ENCODE data around the gene ADGRG6.

DNA sequence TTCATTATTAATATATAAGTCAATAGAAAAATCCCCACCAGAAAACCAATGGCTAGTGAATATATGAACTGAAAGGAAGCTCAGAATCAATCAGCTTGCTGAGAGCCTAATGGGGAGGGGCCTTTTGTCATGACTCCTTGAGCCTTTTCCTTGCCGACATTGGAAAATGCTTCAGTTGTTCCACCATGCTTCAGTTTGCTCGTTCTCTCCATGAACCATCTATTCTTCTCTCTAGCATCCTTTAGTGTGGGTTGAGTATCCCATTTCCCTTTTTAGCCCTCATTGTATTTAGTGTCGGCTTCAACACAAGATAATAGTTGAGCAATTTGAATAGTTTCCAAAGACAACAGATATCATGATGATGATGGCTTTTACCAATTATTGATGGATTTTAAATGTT, 139.9 kb downstream of the ADGRG6 start:
- TF ChIP-seq ZNF280D (tag by site-specific recombination; IDR thresholded peaks at IDR 0.05) (no peak), CTCF (tag by site-specific recombination; IDR thresholded peaks at IDR 0.05) (no peak), ZNF660 (tag by site-specific recombination; IDR thresholded peaks at IDR 0.05) (no peak), ZNF114 (tag by site-specific recombination; IDR thresholded peaks at IDR 0.05) (no peak), ZBTB1 (tag by site-specific recombination; IDR thresholded peaks at IDR 0.05) (no peak), ZNF626 (tag by site-specific recombination; IDR thresholded peaks at IDR 0.05) (no peak), BCL6B (tag by site-specific recombination; IDR thresholded peaks at IDR 0.05) (no peak), ZBTB8A (tag by site-specific recombination; IDR thresholded peaks at IDR 0.05) (no peak)
